NB4 (cell line): Measurements from ENCODE around the gene MDN1.
"Not testable (repeated sequence)": the region's sequence is repeated elsewhere in the genome, so short reads cannot be mapped to it uniquely, and the experiment has no call there.

Experiments
- DNase-seq: peaks from one replicate; pipeline ENCODE4 v3.0.0; 2010; ENCODE audit warnings: low read depth
- H3K4me3 ChIP-seq: one replicate; pipeline ENCODE4 v1.5.1; 2011; ENCODE audit warnings: mild to moderate bottlenecking, low read depth, low read length, moderate library complexity
- MYC ChIP-seq: IDR thresholded peaks from 2 replicates; pipeline ENCODE4 v1.6.1; 2011; ENCODE audit warnings: low read depth, low read length
- POLR2A ChIP-seq: IDR thresholded peaks from 2 replicates; pipeline ENCODE4 v1.6.1; 2011; ENCODE audit warnings: mild to moderate bottlenecking; ENCODE audit not compliant: insufficient read length; ENCODE audit errors: extremely low read depth
- TF ChIP-seq, protein P1 (sequence below): IDR thresholded peaks from 2 replicates; pipeline ENCODE4 v1.6.1; 2011; ENCODE audit warnings: low read depth, low read length
- TF ChIP-seq, protein P2 (sequence below): IDR thresholded peaks from one replicate; pipeline ENCODE4 v1.5.1; 2012; ENCODE audit warnings: low read depth, low read length

The MDN1 gene

DNA sequence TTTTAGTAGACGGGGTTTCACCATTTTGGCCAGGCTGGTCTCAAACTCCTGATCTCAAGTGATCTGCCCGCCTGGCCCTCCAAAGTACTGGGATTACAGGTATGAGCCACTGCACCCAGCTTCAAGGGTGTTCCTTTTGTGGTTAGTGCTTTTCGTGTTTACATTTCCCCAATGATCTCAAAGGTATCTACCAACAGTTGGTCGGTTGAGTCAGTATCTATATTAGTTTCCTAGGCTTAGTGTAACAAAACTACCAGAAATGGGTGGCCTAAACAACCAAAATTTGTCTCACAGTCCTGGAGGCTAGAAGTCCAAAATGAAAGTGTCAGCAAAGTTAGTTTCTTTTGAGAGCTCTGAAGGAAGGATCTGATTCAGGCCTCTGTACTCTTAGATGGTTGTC lies 40.1 kb upstream of the MDN1 start:
- TF ChIP-seq, protein P1, sequence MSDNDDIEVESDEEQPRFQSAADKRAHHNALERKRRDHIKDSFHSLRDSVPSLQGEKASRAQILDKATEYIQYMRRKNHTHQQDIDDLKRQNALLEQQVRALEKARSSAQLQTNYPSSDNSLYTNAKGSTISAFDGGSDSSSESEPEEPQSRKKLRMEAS, result no peak
- TF ChIP-seq MYC, result no peak
- no peak for TF ChIP-seq POLR2A
- no peak for DNase-seq
- H3K4me3 ChIP-seq, result no peak overlapping the region

DNA sequence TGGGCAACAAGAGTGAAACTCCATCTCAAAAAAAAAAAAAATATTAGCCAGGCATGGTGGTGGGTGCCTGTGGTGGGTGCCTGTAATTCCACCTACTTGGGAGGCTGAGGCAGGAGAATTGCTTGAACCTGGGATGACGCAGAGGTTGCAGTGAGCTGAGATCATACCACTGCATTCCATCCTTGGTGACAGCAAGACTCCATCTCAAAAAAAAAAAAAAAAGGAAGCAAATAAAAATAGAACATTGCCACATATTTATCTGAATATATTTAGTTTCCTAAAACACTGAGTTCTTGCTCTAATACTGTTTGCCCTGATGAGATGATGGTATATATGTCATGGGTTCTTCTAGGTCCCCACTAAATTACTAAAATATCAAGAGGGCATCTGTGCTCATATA lies 38.4 kb upstream of the MDN1 start:
- DNase-seq, result no peak
- H3K4me3 ChIP-seq, result no peak overlapping the region
- TF ChIP-seq MYC, result no peak

DNA sequence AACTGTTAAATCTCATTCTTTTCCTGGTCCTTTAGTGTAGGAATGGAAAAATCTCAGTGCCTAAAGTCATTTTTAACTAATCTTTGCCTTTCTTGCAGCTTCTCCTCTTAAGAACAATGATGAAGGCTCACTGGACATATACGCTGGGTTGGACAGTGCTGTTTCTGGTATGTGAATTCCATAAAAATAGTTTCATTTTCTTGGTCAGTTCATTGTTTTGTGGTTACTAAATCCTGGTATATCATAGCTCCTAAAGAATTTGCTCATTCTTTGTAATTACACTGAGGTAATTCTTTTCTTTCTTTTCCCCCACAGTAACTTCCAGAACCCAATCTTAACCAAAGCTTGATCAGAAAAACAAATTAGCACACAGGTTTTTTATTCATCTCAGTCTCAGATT lies 33.5 kb upstream of the MDN1 start:
- no peak for DNase-seq

DNA sequence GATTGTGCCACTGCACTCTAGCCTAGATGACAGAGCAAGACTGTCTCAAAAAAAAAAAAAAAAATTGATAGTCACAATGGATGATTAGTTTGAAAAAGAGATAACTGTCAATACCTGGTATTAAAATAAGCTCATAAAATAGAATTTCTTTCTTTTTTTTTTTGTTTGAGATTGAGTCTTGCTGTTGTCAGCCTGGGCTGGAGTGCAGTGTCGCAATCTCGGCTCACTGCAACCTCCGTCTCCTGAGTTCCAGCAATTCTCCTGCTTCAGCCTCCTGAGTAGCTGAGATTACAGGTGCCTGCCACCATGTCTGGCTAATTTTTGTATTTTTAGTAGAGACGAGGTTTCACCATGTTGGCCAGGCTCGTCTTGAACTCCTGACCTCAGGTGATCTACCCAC lies 27.9 kb upstream of the MDN1 start:
- DNase-seq, H3K4me3 ChIP-seq: not testable (repeated sequence)

More for the DNA sequence above, 33.5 kb upstream of the MDN1 start:
- TF ChIP-seq, protein P2, sequence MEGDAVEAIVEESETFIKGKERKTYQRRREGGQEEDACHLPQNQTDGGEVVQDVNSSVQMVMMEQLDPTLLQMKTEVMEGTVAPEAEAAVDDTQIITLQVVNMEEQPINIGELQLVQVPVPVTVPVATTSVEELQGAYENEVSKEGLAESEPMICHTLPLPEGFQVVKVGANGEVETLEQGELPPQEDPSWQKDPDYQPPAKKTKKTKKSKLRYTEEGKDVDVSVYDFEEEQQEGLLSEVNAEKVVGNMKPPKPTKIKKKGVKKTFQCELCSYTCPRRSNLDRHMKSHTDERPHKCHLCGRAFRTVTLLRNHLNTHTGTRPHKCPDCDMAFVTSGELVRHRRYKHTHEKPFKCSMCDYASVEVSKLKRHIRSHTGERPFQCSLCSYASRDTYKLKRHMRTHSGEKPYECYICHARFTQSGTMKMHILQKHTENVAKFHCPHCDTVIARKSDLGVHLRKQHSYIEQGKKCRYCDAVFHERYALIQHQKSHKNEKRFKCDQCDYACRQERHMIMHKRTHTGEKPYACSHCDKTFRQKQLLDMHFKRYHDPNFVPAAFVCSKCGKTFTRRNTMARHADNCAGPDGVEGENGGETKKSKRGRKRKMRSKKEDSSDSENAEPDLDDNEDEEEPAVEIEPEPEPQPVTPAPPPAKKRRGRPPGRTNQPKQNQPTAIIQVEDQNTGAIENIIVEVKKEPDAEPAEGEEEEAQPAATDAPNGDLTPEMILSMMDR, result no peak
- TF ChIP-seq MYC (no peak), POLR2A (no peak)
- TF ChIP-seq, protein P1, result no peak
- H3K4me3 ChIP-seq, result no peak overlapping the region

DNA sequence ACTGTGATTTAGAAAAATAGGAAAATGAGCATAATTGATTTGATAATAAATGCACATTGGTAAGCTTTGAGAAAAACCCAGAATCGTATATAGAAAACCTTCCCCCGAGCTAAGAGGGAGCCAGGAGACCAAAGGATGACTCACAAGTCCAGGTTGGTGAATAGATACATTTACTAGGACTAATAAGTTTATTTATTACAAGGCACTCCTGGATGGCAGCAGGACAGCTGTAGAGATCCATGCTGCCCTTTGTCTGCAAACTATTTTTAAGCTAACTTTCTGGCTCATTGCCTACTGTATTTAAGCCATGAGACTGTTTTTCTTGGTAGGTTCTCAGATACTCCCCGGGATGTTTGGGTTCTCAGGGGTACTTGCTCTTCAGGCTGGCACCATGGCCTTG lies 23.5 kb upstream of the MDN1 start:
- TF ChIP-seq, protein P1, result no peak
- TF ChIP-seq, protein P2, result no peak
- TF ChIP-seq MYC (no peak), POLR2A (no peak)
- no peak for DNase-seq
- no peak overlapping the region for H3K4me3 ChIP-seq

DNA sequence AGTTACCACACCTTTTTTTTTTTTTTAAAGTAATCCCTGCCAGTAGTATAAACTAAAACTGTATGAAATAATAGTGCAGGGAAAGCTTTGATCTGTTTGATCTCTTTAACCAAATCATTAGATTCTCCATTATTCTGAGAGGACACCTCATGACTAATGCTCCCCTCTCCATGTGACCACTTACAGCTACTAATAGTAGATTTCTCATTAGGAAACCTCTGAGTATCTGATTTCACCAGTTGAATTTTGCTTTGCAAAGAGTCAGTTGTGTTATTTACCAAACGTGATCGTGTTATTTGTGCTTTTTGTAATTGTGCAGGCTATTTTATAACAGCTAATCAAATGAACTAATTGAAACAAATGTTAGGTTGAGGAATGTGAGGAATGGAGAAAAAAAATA lies 22.6 kb upstream of the MDN1 start:
- H3K4me3 ChIP-seq, result no peak overlapping the region
- TF ChIP-seq POLR2A (no peak), MYC (no peak)
- TF ChIP-seq, protein P1, result no peak
- TF ChIP-seq, protein P2, result no peak
- DNase-seq, result no peak

DNA sequence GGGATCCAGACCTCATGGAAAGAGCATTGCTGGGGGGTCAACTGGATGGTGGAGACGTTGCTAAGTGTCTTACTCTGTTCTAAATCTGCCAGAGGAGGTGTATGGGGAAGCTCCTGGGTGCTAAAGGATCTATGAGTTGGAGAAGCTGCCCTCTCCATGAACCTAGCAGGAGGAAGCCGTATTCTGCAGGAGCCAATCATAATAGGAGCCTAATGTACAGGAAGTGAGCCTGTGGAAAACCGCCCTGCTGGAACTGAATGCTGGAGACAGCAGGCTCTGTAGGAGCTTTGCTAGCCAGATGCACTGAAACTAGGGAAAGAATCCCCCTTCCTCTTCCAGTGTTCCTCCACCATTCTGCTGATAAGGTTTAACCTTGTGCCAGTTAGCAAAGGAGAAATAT lies 20.9 kb upstream of the MDN1 start:
- no peak overlapping the region for H3K4me3 ChIP-seq
- TF ChIP-seq MYC, result no peak
- TF ChIP-seq, protein P1, result no peak
- TF ChIP-seq POLR2A, result no peak
- TF ChIP-seq, protein P2, result no peak
- peak; percentile 43 for DNase-seq
